Esophagus muscularis mucosa (tissue), 4 donors: ENCODE results near the gene ITPKB. TPM values are rescaled to one million over a fixed set of nuclear protein-coding genes. Genes with fewer than 3 reads are reported as not detected.

Source experiments
- DNase-seq: peaks from one replicate; pipeline ENCODE4 v3.0.0-alpha.2; 2017; ENCODE audit errors: extremely low spot score
- H3K27ac ChIP-seq, 4 donors: fragments of 200-600 bp; sonication (generic); replicated peaks in 1 of 4; 1 replicate in 3 of 4; 2 replicates in 1 of 4; pipeline ENCODE4 v1.5.1; 2016 to 2019; ENCODE audit warnings: mild to moderate bottlenecking in 1 of 4
- H3K27me3 ChIP-seq, 4 donors: fragments of 200-600 bp; sonication (generic); one replicate each; pipeline versions ENCODE4 v1.5.1 to v1.6.0; 2016 to 2019
- H3K36me3 ChIP-seq, 4 donors: fragments of 200-600 bp; sonication (generic); one replicate each; pipeline ENCODE4 v1.5.1; 2016 to 2019
- H3K4me1 ChIP-seq, 4 donors: fragments of 200-600 bp; sonication (generic); one replicate each; pipeline ENCODE4 v1.5.1; 2016 to 2019
- H3K4me3 ChIP-seq, 4 donors: fragments of 200-600 bp; sonication (generic); 1 replicate in 2 of 4; 2 replicates in 2 of 4; pipeline ENCODE4 v1.5.1; 2016 to 2019; ENCODE audit warnings: mild to moderate bottlenecking in 4 of 4, moderate library complexity in 1 of 4
- H3K9me3 ChIP-seq, 4 donors: fragments of 200-600 bp; sonication (generic); 1 replicate in 3 of 4; 2 replicates in 1 of 4; pipeline ENCODE4 v1.5.1; 2016 to 2019
- CTCF ChIP-seq, 3 experiments: fragments of 200-600 bp in 2 of 3; fragments of 450-650 bp in 1 of 3; sonication (generic) in 2 of 3; IDR thresholded peaks; one replicate each; pipeline ENCODE4 v1.5.1; 2017 to 2019; ENCODE audit warnings: antibody characterized with exemption in 3 of 3, mild to moderate bottlenecking in 2 of 3, moderate library complexity in 1 of 3
- EP300 ChIP-seq: sonication (generic); formaldehyde crosslinking; IDR thresholded peaks from one replicate; pipeline ENCODE4 v1.6.1; 2017; ENCODE audit warnings: antibody characterized with exemption
- POLR2A ChIP-seq: fragments of 450-650 bp; IDR thresholded peaks from one replicate; pipeline ENCODE4 v1.6.1; 2017; ENCODE audit warnings: antibody characterized with exemption, moderate library complexity, mild to moderate bottlenecking, low read depth
- POLR2AphosphoS5 ChIP-seq, 2 donors: sonication (generic); formaldehyde crosslinking; IDR thresholded peaks; one replicate each; pipeline ENCODE4 v1.6.1; 2017; ENCODE audit warnings: antibody characterized with exemption in 2 of 2
- WGBS: methylation state at CpG from one replicate; pipeline ENCODE4 v1.1.5; 2018; 5-methylcytosine and 5-hydroxymethylcytosine counted together
- intact Hi-C: fragments of 100-400 bp; cut with DNase I; formaldehyde crosslinking; loops from one replicate; pipeline ENCODE4 v1.15.1; 2023
- total RNA-seq, 4 donors: library from RNA; depleted of rRNA; stranded (reverse); fragments of >200 nt; gene quantifications; one replicate each; pipeline versions ENCODE4 v1.1.0 to v1.2.1, GENCODE V29; 2016

The ITPKB gene
- total RNA-seq, 4 donors from 2014 or later: 71.1 to 156 (median 116) TPM

- H3K4me1 ChIP-seq: peaks cover 0 to 77% (median 0%) of the 10 kb centered on the region in 4 donors
- intact Hi-C loops: no loop called here
- H3K36me3 ChIP-seq: peaks cover 0 to 3% (median 0%) of the 10 kb centered on the region in 4 donors
- TF ChIP-seq EP300 (no peak), CTCF (IDR thresholded peaks at IDR 0.05) (no peak), POLR2AphosphoS5 (IDR thresholded peaks at IDR 0.05) (no peak), POLR2A (no peak)
- peak overlapping the region in 1 of 4 donors; percentile 100 for H3K27ac ChIP-seq
- peak overlapping the region in 1 of 4 donors; percentile 15 for H3K4me3 ChIP-seq
- DNase-seq: no peak
- no peaks in the 10 kb centered on the region for H3K9me3 ChIP-seq
- H3K27me3 ChIP-seq: no peaks in the 10 kb centered on the region
- 10% methylated on average over 5 of the region's 5 CpGs for WGBS
These were observed 62.7 kb downstream of the ITPKB start for GRCh38 chr1:226676381-226676780.

GRCh38 chr1:226675715-226676357 is 63.2 kb downstream of the ITPKB start:
- Histone ChIP-seq H3K9me3 (no peaks in the 10 kb centered on the region), H3K27ac (peak overlapping the region in 1 of 4 donors; percentile 100), H3K36me3 (peaks cover 0 to 7% (median 0%) of the 10 kb centered on the region in 4 donors), H3K4me3 (no peak overlapping the region), H3K4me1 (peaks cover 0 to 72% (median 0%) of the 10 kb centered on the region in 4 donors), H3K27me3 (no peaks in the 10 kb centered on the region)
- WGBS: 84% methylated on average over 7 of the region's 7 CpGs
- no peak for DNase-seq
- TF ChIP-seq POLR2AphosphoS5 (IDR thresholded peaks at IDR 0.05) (peak in 1 of 2 donors; percentile 29), POLR2A (no peak), EP300 (no peak), CTCF (IDR thresholded peaks at IDR 0.05) (no peak)
- intact Hi-C loops: no loop called here

- Histone ChIP-seq H3K27ac (peak overlapping the region in 1 of 4 donors; percentile 100), H3K27me3 (no peaks in the 10 kb centered on the region), H3K36me3 (peaks cover 0 to 7% (median 0%) of the 10 kb centered on the region in 4 donors), H3K4me1 (peaks cover 0 to 65% (median 0%) of the 10 kb centered on the region in 4 donors), H3K9me3 (no peaks in the 10 kb centered on the region), H3K4me3 (no peak overlapping the region)
- 38% methylated on average over 17 of the region's 17 CpGs for WGBS
- TF ChIP-seq CTCF (IDR thresholded peaks at IDR 0.05): no peak
- TF ChIP-seq POLR2AphosphoS5 (IDR thresholded peaks at IDR 0.05): peak; percentile 35 to 40
- DNase-seq: no peak
- intact Hi-C loops: no loop called here
These were observed 64.0 kb downstream of the ITPKB start for GRCh38 chr1:226674892-226675714.

GRCh38 chr1:226672339-226672762 is 66.7 kb downstream of the ITPKB start:
- peaks cover 0 to 66% (median 0%) of the 10 kb centered on the region in 4 donors for H3K4me1 ChIP-seq

More at GRCh38 chr1:226672339-226672762, 66.7 kb downstream of the ITPKB start:
- peaks cover 0 to 7% (median 0%) of the 10 kb centered on the region in 4 donors for H3K36me3 ChIP-seq
- DNase-seq: no peak
- TF ChIP-seq POLR2AphosphoS5 (IDR thresholded peaks at IDR 0.05) (no peak), EP300 (no peak), POLR2A (no peak), CTCF (IDR thresholded peaks at IDR 0.05) (no peak)
- no peak overlapping the region for H3K4me3 ChIP-seq
- H3K27ac ChIP-seq: peak overlapping the region in 1 of 4 donors; percentile 100
- no peaks in the 10 kb centered on the region for H3K9me3 ChIP-seq
- no peaks in the 10 kb centered on the region for H3K27me3 ChIP-seq
- intact Hi-C loops: no loop called here
- WGBS: 56% methylated on average over 4 of the region's 4 CpGs
